ENCODE results near the gene UBQLN1. TPM values are rescaled to one million over a fixed set of nuclear protein-coding genes. Genes with fewer than 3 reads are reported as not detected.
"Not testable (repeated sequence)": the region's sequence is repeated elsewhere in the genome, so short reads cannot be mapped to it uniquely, and the experiment has no call there.

UBQLN1 gene
- total RNA-seq, 1 experiment from 2014 or later = 54.8 TPM

DNA sequence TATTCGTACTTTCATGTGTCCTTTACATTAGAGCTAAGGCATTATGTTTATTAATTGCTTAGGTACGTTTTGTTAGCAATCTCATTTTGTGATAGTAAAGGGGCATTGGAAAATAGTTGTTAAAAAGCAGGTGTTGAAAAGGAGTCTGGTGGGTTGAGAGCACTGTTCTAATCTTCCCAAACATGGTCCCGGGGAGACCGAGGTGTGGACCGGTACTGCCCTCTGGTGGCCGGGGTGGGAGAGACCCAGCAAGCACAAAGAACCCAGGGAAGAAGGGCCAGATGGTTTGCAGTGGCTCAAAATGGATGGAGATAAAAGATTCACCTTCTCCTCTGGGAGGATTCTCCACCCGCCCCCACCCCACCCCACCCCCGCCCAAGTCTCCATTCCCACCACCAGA is 58.7 kb downstream of the UBQLN1 start:
- in situ Hi-C loops (cut with HindIII; ENCODE audit: low pct_unique_long_range_greater_than_20kb, low sequenced_read_pairs) = no loop called here
- peak; percentile 11 for DNase-seq (ENCODE audit: low read depth)

DNA sequence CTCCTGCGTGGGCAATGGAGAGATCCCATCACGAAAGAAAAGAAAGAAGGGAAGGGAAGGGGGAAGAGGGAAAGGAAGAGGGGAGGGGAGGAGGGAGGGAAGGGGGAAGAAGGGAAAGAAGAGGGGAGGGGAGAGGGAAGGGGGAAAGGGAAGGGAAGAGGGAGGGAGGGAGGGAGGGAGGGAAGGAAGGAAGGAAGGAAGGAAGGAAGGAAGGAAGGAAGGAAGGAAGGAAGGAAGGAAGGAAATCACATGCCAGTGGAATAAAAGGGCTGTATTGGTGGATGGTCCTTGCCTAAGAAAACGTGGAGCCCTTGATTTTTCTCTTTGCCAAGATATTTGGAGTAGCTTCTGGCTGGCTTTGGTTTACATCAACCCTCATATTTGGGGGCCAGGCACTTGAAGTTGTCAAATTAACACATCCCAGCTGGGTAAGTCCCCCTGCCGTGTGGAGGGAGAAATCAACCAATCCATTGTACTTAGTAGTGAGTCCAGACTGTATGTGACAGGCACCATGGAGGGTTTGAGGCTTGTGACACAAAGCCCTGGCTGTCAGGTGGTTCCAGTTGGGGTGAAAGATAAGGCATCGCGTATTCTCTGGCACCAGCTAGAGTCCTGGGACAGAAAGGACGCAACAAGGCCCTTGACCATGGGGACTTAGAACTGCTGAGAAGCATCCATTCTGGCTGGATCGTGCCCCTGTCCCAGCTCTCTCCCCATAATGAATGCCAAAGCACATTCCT is 61.1 kb downstream of the UBQLN1 start:
- in situ Hi-C loops (cut with HindIII; ENCODE audit: low pct_unique_long_range_greater_than_20kb, low sequenced_read_pairs) = no loop called here
- no peak for DNase-seq (ENCODE audit: low read depth)

DNA sequence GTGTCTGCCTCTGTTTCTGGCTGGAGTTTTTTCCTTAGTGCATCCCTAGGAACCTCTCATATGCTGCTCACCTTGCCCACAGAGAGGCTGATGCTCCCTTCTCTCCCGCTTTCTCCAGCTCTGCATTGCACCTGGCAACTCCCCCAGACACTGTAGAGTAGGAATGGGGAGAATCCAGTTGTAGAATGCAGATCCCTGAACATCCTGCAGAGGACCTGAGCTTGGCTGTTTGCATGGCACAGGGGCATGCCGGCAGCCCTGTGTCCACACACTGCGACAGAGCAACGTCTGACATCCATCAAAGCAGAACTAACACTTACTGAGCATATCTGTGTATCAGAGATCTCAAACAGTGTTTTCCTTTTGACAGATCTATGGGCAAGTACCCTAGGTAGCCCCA is 65.0 kb downstream of the UBQLN1 start:
- in situ Hi-C loops (cut with HindIII; ENCODE audit: low pct_unique_long_range_greater_than_20kb, low sequenced_read_pairs) = no loop called here
- DNase-seq (ENCODE audit: low read depth) = no peak

DNA sequence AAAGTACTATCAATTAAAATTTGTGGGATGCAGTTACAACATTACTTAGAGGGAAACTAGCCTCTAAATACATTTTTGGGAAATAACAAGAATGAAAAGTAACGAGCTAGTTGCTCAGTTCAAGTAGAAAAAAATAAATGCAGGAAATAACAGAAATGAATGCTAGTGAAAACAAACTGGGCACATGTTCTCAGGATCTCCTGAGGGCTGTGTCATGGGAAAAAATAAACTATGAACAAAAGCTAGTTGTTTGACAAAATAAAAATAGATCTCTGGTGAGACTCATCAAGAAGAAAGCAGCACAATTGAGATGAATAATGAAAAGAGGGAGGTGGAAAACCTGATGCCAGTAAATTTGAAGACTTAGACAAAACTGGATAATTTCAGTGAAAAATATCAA is 68.5 kb downstream of the UBQLN1 start:
- DNase-seq (ENCODE audit: low read depth) = no peak
- in situ Hi-C loops (cut with HindIII; ENCODE audit: low pct_unique_long_range_greater_than_20kb, low sequenced_read_pairs) = no loop called here

DNA sequence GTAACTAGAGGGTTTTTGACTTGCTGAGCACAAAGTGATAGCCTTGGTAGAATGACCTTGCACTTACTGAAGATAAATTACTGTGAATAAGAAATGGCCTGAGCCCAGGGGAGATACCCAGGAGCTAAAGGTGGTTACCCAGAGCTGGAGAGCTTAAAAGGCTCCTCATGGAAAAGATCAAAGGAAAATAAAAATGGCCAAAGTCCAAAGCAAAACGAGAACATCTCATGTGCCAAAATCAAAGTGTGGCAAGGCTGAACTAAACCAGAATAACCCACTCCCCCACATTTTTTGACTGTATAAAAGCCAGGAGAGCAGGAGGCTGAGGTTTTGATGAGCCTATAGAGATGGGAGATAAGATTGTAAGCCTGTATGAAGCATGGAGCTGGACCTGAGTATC is 70.4 kb downstream of the UBQLN1 start:
- DNase-seq (ENCODE audit: low read depth) = no peak
- in situ Hi-C loops (cut with HindIII; ENCODE audit: low pct_unique_long_range_greater_than_20kb, low sequenced_read_pairs) = no loop called here

DNA sequence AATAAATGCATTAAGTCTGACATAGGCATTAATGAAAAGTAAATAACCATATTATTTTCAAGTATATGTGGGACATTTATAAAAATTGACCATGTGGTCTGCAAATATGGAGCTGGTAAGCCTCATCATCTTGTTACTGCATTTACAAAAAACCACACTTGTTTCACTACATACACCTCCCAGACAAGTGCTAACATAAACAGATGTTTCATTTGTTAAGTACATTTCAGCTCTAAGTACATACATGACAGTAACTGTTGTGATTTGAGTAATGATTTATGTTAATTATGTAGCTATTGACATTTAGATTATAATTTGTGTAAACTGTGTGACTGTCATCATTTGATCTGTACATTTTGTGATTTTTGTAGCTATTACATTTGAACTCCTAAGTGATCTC is 70.9 kb downstream of the UBQLN1 start:
- no peak for DNase-seq (ENCODE audit: low read depth)
- in situ Hi-C loops (cut with HindIII; ENCODE audit: low pct_unique_long_range_greater_than_20kb, low sequenced_read_pairs) = no loop called here

DNA sequence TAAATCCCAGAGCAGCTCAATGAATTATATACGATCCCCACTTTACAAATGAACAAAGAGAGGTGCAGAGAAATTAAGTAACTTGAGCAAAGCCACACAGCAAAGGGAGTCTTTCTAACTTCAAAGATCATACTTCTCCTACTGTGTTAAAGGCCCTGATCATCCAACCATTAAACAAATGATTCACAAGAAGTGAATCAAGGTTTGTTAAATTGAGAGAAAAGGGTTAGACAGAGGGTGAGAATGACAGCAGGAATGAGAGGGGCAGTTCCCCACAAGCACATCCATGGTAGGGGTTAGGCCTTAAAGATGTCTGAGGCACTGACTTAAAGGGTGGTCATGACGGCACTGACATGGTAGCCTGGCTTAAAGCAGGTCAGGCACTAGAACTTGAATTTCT is 74.1 kb downstream of the UBQLN1 start:
- DNase-seq (ENCODE audit: low read depth) = peak; percentile 17
- in situ Hi-C loops (cut with HindIII; ENCODE audit: low pct_unique_long_range_greater_than_20kb, low sequenced_read_pairs) = no loop called here

DNA sequence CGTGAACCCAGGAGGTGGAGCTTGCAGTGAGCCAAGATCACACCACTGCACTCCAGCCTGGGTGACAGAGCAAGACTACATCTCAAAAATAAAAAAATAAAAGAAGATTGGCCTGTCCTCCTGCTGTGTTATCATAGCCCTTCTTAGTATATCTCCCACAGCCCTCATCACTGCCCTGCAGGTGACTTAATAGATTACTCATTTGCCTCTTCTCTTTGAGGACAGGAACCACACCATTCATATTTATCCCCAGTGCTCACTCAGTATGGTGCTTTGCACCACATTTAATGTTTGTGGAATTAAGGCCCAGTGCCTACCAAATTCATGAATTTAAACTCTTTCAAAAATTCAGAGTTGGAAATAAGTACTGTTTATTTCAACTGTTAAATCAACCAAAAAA is 74.5 kb downstream of the UBQLN1 start:
- in situ Hi-C loops (cut with HindIII; ENCODE audit: low pct_unique_long_range_greater_than_20kb, low sequenced_read_pairs) = no loop called here
- peak; percentile 21 for DNase-seq (ENCODE audit: low read depth)

DNA sequence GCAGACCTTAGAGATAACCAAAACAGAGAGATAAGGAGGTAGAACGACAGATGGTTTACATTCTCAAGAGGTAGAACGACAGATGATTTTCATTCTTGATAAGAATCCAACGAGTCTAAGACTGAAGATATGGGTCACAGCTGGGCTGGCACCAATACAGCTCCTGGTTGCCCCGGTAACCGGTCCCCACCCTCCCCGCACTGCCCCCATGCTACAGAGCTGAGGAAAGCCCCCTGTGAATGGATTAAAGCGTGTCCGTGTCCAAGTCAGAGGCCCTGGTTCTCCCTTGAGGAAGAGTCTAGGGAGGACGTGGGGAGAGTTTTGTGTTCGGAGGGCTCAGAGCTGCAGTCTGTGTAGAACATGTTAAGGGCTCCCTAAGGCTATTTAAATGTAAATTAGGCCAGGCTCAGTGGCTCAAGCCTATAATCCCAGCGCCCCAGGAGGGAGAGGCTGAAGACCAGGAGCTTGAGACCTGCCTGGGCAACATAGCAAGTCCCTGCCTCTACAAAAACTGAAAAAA is 76.8 kb downstream of the UBQLN1 start:
- in situ Hi-C loops (cut with HindIII; ENCODE audit: low pct_unique_long_range_greater_than_20kb, low sequenced_read_pairs) = no loop called here
- DNase-seq (ENCODE audit: low read depth) = no peak

DNA sequence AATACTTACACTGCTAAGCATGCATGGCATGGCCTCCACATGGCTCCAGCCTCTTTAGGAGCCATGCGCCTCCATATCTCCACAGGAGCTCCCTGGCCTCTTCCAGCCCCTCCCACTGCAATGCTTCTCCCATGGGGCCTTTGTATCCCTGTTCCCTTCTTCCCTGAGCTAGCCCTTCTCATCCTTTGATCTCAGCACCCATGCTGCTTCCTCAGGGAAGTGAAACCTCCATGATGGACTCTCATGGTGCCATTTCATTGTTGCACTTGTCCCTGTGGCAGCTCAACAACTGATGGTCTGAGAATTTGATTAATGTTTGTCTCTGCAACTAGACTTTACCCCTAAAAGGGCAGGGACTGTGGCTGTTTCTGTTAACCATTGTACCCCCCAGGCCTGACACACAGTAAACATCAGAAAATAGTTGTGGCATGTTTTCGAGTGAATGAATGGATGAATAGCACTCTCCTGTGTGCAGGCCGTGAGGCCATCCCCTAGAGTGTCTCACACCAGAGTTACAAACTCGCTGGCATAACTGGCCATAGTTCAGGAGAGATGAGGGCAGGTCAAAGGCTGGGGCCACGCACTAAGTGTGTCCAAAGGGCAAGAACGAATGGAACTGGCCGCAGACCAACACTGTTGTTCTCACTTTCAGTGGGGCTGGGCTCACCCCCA is 78.2 kb downstream of the UBQLN1 start:
- in situ Hi-C loops (cut with HindIII; ENCODE audit: low pct_unique_long_range_greater_than_20kb, low sequenced_read_pairs) = no loop called here
- DNase-seq (ENCODE audit: low read depth) = no peak

DNA sequence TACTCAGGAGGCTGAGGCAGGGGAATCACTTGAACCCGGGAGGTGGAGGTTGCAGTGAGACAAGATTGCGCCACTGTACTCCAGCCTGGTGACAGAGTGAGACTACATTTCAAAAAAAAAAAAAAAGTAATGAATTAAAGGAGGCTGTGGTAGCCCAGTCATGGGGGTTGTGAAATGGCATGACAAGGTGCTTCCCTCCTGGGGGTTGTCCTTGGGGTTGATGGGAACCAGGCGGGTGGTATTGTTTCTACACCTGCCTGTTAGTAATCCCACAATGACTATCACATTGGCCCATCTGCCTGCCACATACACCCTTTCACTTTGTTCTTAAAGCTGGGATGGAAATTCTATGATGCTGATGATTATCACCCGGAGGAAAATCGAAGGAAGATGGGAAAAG is 79.2 kb downstream of the UBQLN1 start:
- no peak for DNase-seq (ENCODE audit: low read depth)
- in situ Hi-C loops (cut with HindIII; ENCODE audit: low pct_unique_long_range_greater_than_20kb, low sequenced_read_pairs) = no loop called here

DNA sequence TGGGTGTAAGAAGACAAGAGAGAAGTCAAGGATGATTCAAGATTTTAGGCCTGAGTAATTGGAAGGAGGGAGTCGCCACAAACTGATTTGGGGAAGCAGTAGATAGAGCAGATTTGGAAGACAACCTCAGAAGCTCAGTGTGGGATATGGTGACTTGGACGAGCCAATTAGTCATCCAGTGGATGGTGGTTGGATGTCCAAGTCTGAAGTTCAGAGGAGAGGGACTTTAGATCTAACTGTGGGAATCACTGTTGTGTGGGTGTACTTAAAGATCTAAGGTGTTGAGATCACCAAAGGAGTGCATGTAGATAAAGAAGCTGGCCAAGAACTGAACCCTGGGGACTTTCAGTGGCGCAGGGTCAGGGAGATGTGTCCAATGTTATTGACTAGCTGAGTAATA is 82.6 kb downstream of the UBQLN1 start:
- DNase-seq (ENCODE audit: low read depth) = no peak
- in situ Hi-C loops (cut with HindIII; ENCODE audit: low pct_unique_long_range_greater_than_20kb, low sequenced_read_pairs) = no loop called here

DNA sequence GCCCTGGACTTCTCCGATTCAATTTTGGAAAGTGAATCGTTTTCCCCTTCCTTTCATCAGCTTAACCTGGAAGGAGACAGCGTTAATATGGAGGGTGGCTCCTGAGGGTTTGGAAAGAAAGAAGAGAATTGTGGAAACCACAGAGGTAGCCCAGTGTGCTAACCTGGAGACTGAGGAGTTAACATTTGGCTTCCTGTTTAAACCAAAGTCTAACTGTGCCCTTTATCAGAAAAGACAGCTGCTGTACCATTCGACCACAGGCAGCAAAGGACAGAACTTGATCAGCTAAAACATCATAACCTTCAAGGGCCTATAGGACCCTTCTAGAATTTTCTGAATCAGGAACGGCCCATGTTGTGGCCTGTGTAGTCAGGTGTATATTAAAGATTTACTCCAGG is 84.1 kb downstream of the UBQLN1 start:
- in situ Hi-C loops (cut with HindIII; ENCODE audit: low pct_unique_long_range_greater_than_20kb, low sequenced_read_pairs) = no loop called here
- DNase-seq (ENCODE audit: low read depth) = no peak

DNA sequence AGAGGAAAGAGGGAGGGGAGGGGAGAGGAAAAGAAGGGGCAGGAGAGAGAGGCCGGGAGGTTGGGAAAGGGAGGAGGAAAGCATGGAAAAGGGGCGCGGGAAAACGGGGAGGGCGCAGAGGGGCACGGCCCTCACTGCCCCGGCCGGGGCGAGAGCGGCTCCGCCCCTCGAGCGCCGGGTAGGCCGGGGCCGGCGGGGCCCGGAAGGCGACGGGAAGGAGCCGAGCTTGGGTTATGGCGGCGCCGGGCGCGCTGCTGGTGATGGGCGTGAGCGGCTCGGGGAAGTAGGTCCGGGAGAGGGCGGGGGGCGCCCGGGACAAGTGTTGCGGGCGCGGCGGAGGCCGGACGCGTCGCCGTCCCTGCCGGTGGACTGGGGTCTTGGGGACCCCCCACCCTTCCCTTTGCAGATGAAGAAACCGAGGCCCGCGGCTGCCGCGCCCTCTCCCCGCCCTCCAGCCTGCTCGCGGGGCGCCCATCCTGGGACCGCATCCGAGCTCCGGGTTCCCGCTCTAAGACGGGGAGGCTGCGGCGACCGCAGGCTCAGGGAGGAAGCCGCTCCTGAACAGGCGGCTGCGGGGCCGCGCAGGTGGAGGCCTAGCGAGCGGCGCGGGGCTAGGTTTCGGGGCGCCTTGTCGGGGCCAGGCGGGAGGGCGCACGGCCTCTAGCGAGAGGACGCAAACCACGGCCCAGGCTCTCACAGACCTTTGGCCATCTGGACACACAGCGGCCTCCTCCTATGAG is 84.6 kb downstream of the UBQLN1 start, which contains the start of gene IDNK:
TSS of gene IDNK (plus strand) at position 205 of the 740 bp plus-strand sequence. CDS start at position 234, 29 bp downstream.
- in situ Hi-C loops (cut with HindIII; ENCODE audit: low pct_unique_long_range_greater_than_20kb, low sequenced_read_pairs) = no loop called here
- peak; percentile 60 for DNase-seq (ENCODE audit: low read depth)

DNA sequence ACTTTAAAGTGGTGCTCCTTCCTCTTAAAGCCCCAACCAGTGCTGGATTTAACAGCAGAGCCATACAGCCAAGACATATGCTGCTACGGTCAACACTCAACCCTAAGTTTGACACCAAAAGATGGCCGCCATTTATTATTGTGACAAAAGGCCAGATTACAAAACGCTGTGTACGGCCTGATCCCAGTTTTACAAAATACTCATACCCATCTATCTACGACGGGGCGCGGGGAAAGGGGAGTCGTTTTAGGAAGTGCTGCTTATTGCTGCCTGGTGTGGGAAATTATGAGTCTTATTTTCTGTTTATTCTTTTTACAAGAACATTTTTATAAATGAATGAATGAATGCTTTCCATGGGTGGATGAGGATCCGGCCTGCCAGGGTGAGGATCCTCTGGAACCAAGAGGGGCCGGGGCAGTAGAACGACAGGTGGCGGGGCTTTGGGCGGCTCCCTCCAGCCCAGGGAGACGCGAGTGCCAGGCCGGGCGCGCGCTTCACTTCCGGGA is 85.3 kb downstream of the UBQLN1 start:
- no peak for DNase-seq (ENCODE audit: low read depth)
- in situ Hi-C loops (cut with HindIII; ENCODE audit: low pct_unique_long_range_greater_than_20kb, low sequenced_read_pairs) = no loop called here

DNA sequence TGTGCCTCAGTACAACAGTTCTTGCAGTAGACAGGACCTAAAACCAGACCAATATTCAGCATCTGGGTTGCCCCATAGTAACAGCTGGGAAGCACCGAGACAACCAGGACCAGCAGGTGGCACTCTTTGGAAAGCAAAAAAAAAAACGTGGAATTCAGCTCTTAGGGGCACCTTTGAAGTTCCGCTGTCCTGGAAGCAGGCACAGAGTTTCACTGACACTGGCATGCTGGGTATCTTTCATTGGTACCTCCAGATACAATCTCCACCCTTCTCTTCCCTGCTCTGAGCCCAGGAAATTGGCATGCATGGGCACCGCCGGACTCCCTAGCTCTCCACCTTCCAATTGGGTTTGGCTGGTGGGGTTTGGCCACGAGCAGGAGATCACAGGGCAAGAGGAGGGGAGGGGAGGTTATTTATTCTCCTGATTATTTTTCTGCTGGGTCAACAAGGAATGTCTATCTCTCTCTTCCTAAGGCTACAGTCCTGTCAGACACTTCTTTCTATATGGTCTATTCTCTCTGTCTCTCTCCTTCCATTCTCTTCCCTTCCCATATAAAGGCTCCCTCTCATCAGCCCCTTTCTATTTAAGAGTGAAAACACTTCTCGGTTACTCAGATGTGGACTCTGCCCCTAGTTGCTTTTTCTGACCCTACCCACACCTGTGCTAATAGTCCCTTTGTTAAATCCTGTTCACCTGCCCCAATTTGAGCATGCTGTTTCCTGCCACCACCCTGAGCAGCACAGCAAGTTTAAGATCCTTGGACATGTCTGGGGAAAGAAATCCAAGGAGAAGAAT is 86.7 kb downstream of the UBQLN1 start:
- in situ Hi-C loops (cut with HindIII; ENCODE audit: low pct_unique_long_range_greater_than_20kb, low sequenced_read_pairs) = no loop called here
- DNase-seq (ENCODE audit: low read depth) = peak; percentile 44

DNA sequence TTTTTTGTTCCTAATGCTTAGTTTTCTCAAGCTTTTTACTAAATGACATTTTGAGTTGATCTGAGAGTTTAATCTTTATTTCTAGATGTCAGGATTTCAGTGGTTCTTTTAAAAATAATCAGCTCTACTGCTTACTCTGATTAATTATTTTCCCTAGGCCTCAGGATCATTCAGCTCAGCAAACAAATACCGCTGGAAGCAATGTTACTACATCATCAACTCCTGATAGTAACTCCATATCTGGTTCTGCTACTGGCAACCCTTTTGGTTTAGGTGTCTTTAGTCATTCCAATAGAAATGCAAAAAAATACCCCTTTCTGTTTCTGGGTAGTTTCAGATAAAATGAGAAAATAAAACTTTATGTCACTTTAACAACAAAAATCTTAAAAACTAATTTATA is 90.5 kb downstream of the UBQLN1 start:
- in situ Hi-C loops (cut with HindIII; ENCODE audit: low pct_unique_long_range_greater_than_20kb, low sequenced_read_pairs) = no loop called here
- no peak for DNase-seq (ENCODE audit: low read depth)

DNA sequence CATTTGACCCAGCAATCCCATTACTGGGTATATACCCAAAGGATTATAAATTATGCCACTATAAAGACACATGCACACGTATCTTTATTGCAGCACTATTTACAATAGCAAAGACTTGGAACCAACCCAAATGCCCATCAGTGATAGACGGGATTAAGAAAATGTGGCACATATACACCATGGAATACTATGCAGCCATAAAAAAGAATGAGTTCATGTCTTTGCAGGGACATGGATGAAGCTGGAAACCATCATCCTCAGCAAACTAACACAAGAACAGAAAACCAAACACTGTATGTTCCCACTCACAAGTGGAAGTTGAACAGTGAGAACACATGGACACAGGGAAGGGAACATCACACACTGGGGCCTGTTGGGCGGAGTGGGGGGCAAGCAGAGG is 94.5 kb downstream of the UBQLN1 start:
- DNase-seq (ENCODE audit: low read depth) = not testable (repeated sequence)

More for the DNA sequence above, 94.5 kb downstream of the UBQLN1 start:
- in situ Hi-C loops (cut with HindIII; ENCODE audit: low pct_unique_long_range_greater_than_20kb, low sequenced_read_pairs) = not testable (repeated sequence)
